Measurements from ENCODE around the gene F13A1.
"Not testable (repeated sequence)": the region's sequence is repeated elsewhere in the genome, so short reads cannot be mapped to it uniquely, and the experiment has no call there.

Gene F13A1

GRCh38 chr6:6317386-6317785 lies 3.1 kb downstream of the F13A1 start:
- no peak for DNase-seq

DNA sequence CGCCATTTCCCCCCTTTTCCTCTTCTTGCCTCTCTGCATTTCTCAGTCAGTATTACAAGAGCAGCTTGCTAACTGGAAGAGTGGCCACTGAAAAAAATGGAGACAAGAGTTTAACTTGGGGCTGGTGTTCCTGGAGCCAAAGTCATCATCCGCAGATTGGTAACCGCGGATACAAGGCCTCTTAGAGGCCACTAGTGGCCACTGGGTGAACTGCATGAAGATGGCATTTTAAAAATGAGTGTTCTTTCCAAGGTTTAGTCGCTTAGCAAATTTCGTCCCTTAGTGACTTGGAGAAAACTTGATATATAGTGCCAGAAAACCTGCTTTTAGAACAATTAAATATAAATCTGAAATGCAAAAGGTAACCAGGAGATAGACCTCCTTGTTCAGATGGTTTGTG lies 4.8 kb downstream of the F13A1 start:
- no peak for DNase-seq

- no peak for DNase-seq
These were observed 5.9 kb downstream of the F13A1 start for GRCh38 chr6:6314596-6314995.

DNA sequence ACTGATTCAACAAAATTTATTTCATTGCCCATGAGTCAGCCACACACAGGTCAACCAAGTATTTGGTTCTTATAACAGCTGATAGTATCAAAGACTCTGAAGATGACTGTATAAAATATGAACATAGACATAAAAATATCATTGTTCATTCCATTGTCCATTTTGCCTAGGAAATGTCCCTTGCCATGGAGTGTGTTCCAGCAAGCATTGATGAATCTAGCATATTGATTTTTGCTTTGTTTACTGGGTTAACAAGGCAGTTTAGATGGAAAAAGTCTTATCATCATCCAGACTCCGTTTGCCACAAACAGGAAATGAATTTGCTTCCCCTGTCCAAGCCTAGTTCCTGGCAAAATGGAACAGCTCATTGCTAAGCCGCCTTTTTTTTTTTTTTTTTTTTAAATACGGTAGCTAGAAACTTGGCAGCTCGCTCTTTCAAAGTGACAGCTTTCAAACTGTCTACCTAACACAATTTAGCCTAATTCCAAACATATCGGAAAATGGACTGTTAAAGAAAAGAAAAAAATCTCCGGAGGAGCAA lies 7.5 kb downstream of the F13A1 start:
- no peak for DNase-seq

DNA sequence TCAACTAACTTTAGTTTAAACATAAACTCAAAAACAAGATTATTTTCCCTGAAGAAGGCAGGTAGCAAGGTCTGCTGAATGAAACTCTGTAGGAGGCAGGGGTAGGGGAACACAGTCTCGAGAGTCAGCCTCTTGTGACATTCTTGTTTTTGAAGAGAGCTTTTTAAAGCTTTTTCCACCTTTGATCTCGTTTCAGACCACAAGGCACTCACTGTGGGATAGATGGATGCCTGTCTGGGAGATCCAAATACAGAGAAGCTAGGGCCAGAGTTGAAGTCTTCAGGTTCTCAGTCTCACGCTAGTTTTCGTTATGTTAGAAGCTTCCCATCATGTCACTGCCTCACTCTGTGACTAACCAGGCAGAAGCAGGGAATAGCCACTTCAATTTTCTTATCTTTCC lies 14.9 kb downstream of the F13A1 start:
- DNase-seq, result no peak

DNA sequence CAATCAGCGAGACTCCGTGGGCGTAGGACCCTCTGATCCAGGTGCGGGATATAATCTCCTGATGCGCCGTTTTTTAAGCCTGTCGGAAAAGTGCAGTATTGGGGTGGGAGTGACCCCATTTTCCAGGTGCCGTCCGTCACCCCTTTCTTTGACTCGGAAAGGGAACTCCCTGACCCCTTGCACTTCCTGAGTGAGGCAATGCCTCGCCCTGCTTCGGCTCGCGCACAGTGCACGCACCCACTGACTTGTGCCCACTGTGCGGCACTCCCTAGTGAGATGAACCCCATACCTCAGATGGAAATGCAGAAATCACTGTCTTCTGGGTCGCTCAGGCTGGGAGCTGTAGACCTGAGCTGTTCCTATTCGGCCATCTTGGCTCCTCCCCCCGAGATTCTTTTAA lies 20.1 kb downstream of the F13A1 start:
- DNase-seq, result not testable (repeated sequence)

DNA sequence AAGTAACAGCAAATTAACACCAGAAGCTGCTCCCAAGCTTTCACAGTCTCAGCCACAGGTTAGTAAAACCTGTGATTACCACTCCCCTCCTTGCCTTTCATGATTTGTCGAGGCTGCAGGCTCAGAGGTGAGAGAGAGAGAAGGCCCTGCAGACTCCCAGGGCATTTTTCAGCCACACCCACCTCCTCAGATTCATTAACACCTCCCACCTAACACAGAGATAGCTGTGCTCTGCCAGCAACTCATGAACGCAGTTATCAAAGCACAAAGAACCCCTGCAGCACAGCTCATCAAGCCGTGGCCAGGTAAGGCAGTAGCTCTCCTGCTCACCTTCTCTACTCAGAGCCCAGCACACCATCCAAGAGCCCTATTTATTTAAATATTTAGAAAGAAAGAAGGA lies 27.1 kb downstream of the F13A1 start:
- DNase-seq, result no peak

GRCh38 chr6:6287415-6287814 lies 33.0 kb downstream of the F13A1 start:
- no peak for DNase-seq

GRCh38 chr6:6285679-6286078 lies 34.8 kb downstream of the F13A1 start:
- no peak for DNase-seq

- no peak for DNase-seq
These were observed 36.1 kb downstream of the F13A1 start for GRCh38 chr6:6284221-6284966.

GRCh38 chr6:6283746-6284145 lies 36.7 kb downstream of the F13A1 start:
- no peak for DNase-seq

GRCh38 chr6:6282716-6283115 lies 37.7 kb downstream of the F13A1 start:
- no peak for DNase-seq

DNA sequence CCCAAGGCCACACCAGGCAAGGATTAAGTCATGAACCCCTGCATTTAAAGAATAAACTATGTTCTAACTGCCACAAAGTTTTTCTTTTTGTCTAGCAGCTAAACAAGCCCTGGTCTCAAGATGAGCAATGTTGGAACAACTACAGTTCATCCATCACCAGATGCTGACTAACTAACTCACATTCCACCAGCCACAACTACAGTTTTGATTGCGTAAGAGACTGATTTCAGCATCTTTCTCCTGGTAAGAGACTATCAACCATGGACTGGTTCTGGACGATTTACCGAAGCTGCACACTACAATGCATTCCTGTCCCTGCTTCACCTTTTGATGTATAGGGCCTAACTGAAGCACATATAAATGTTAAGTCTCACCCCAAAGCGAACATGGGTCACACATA lies 43.0 kb downstream of the F13A1 start:
- DNase-seq, result no peak

DNA sequence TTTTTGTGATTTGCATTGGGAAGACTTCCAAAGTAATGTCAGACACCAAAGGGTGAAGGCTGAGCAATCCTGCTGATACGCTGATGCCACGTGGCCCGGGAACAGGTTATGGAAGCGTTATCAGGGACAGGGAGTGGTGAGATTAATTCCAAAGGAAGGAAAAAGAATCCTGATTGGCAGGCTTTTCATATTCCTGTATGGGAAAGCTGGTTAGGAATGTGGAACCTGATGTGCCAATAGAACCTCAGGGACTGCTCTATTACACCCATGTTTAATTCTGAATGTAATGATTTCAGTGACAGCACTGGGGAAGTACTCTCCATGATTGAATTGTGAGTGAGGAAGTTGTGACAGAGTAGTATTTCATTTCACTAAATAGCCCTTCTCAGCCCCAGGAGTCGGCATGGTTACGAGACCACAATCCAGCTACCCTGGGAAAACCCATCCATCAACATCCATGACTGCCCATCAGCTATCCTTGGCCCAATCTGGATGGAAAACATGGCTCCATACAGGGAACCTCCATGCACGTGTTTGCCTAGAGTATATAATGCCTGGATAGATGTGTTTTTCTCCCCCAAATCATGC lies 49.4 kb downstream of the F13A1 start:
- DNase-seq, result no peak

DNA sequence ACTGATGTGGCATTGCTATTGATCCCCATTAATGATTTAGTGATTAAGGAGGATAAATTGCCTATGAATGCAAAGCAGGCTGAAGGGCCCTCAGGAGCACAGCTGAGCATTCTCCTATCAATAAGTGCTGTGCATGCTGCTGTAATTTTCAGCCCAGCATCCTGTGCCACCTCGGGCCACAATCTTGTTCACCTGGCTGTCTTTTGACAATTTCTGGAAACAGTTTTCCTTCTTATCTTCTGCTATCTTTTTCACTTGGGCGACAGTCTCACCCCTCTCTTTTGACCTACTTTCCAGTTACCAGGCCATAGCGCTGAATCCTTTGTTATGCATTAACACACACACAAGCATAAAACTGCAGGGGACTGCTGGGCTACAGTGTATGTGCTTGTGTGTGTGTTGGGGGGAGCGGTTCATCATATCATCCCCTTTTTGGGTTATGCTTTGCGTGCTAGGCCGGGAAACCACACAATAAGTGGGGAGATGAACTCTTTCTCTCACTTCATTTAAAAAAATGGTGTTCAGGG lies 60.2 kb downstream of the F13A1 start:
- no peak for DNase-seq

DNA sequence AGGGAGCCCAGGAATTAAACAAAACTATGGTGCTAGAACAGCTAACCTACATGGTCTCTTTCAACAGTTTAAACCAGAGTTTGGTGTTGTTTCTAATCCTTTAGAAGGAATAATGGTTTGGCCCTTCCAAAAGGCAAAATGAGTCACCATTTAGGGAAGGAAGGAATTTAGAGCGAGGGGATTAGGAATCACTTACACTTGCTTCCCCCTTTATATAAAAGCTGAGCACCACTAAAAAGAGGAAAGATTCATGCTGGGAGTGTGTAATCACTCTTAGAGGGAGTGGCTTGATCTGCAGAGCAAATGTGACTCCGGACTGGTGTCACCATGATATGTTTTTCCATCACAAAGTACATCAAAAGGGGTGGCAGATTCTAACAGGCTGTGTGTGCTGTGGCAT lies 63.6 kb downstream of the F13A1 start:
- DNase-seq, result no peak

DNA sequence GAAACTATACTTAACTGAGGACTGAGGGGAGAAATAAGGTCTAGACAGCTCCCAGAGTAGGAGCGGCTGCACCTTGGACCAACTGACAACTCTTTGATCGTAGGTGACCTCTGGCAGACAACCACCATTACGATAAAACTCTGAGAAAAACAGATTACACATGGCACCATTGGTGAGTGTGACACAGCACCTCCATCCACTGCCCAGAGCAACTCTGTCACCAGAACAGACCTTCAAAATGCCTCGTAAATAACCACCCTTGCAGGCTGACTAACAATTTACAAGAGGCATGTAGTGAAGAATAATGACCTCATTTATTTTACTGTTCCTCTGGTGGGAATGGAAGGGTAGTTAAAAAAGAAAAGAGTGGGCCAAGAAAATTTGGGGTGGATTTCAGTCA lies 64.2 kb downstream of the F13A1 start:
- DNase-seq, result no peak

GRCh38 chr6:6251555-6252280 lies 68.7 kb downstream of the F13A1 start:
- no peak for DNase-seq

GRCh38 chr6:6248651-6249050 lies 71.8 kb downstream of the F13A1 start:
- no peak for DNase-seq

DNA sequence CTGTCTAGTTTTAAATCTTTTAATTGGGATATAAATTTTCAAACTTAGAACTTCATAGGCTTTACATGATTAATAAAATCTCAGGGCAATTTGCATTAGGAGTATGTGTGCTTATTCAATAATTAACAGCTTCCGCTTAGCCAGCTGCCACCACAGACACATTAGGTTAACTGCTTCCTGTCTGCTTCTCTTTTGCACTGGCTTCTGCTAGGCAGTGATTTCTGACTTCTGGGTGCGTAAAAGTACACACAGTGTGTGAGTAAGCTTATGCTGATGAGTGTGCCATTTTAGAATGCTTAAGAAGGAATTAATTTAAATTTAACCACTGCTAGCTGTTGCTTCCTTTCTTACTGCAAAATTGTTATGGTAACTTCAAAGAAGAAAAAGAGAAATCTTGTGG lies 73.9 kb downstream of the F13A1 start:
- no peak for DNase-seq

- DNase-seq, result no peak
These were observed 75.8 kb downstream of the F13A1 start for GRCh38 chr6:6244624-6245023.

DNA sequence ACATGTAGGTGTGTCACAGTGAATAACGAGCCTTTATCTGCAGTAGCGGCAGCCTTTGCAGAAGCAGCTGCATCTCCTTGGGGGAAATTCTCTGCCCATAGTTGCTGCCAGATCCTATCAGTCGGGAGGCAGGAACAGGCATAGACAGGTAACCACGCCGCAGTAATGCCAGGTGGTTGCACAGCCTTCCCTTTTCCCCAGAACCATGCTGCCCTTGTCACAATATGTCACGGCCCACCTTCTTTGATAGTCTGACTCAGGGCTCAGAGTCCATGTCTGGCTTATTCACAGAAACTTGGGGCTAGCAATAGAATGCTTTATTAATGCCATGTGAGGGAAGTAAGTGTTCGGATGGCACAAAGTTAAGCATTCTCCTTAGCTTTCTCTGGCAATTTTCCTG lies 76.6 kb downstream of the F13A1 start:
- no peak for DNase-seq
